Upper lobe of left lung (tissue), 6 donors: ENCODE measurements around the gene FCGBP. TPM values are rescaled to one million over a fixed set of nuclear protein-coding genes. Genes with fewer than 3 reads are reported as not detected.

Experiments used
- ATAC-seq, 2 donors: fragments of 200-7000 bp; cut with Tn5 transposase; one replicate each; pipeline ENCODE4 v1.9.1; 2022; ENCODE audit warnings: mild to moderate bottlenecking in 2 of 2, moderate library complexity in 2 of 2; ENCODE audit not compliant: low FRiP score in 2 of 2
- DNase-seq, 2 donors: peaks; one replicate each; pipeline ENCODE4 v3.0.0-alpha.2; 2019 to 2020
- H3K27ac ChIP-seq, 4 donors: fragments of 200-600 bp; sonication (generic); one replicate each; pipeline ENCODE4 v1.5.1; 2016 to 2019
- H3K27me3 ChIP-seq, 4 donors: fragments of 200-600 bp; sonication (generic); one replicate each; pipeline ENCODE4 v1.5.1; 2017 to 2019
- H3K36me3 ChIP-seq, 4 donors: fragments of 200-600 bp; sonication (generic); one replicate each; pipeline ENCODE4 v1.5.1; 2016 to 2019
- H3K4me1 ChIP-seq, 4 donors: fragments of 200-600 bp; sonication (generic); one replicate each; pipeline ENCODE4 v1.5.1; 2018 to 2019
- H3K4me3 ChIP-seq, 4 donors: fragments of 200-600 bp; sonication (generic); one replicate each; pipeline ENCODE4 v1.5.1; 2017 to 2019; ENCODE audit warnings: mild to moderate bottlenecking in 2 of 4, moderate library complexity in 1 of 4
- H3K9me3 ChIP-seq, 4 donors: fragments of 200-600 bp; sonication (generic); one replicate each; pipeline ENCODE4 v1.5.1; 2018 to 2019
- CTCF ChIP-seq, 6 experiments: fragments of 450-650 bp in 4 of 6; fragments of 200-600 bp in 2 of 6; sonication (generic) in 2 of 6; IDR thresholded peaks; one replicate each; pipeline ENCODE4 v1.5.1; 2016 to 2019; ENCODE audit warnings: antibody characterized with exemption in 6 of 6
- EP300 ChIP-seq, 4 donors: sonication (generic); formaldehyde crosslinking; IDR thresholded peaks; one replicate each; pipeline ENCODE4 v1.5.1; 2017; ENCODE audit warnings: antibody characterized with exemption in 4 of 4, control low read depth in 2 of 4
- POLR2A ChIP-seq, 4 donors: fragments of 450-650 bp; IDR thresholded peaks; one replicate each; pipeline ENCODE4 v1.5.1; 2016 to 2017; ENCODE audit warnings: antibody characterized with exemption in 4 of 4, mild to moderate bottlenecking in 2 of 4
- POLR2AphosphoS5 ChIP-seq, 2 donors: sonication (generic); formaldehyde crosslinking; IDR thresholded peaks; one replicate each; pipeline ENCODE4 v1.5.1; 2017; ENCODE audit warnings: antibody characterized with exemption in 2 of 2
- WGBS, 2 donors: methylation state at CpG; one replicate each; pipeline ENCODE4 v1.1.5; 2017 to 2018; 5-methylcytosine and 5-hydroxymethylcytosine counted together
- total RNA-seq, 6 donors: library from RNA; depleted of rRNA in 4 of 6; stranded (reverse); fragments of >200 nt in 4 of 6; gene quantifications; one replicate each; pipeline versions ENCODE4 v1.1.0 to v1.2.1, GENCODE V29; 2016 to 2021
- donor health status: DM: no; HTN: no; CAD: no; lungs with moderate emphysema.
- donor health status: DM: no; HTN: yes; CAD: no; lungs with severe emphysema.

FCGBP gene
- total RNA-seq, 6 donors from 2014 or later, result 7.0 to 27.2 (median 14.3) TPM

GRCh38 chr19:39971380-39972035 is 37.1 kb upstream of the FCGBP start:
- Histone ChIP-seq H3K36me3 (peaks cover 9 to 43% (median 37%) of the 10 kb centered on the region in 4 donors), H3K27me3 (no peaks in the 10 kb centered on the region), H3K4me1 (peaks cover 16 to 28% (median 18%) of the 10 kb centered on the region in 4 donors), H3K9me3 (no peaks in the 10 kb centered on the region), H3K4me3 (peak overlapping the region; percentile 63 to 90 (median 88)), H3K27ac (peak overlapping the region; percentile 79 to 92 (median 88))
- 2 to 3% methylated on average over 18 to 21 of the region's 21 CpGs for WGBS, 2 donors
- DNase-seq, result peak in 1 of 2 donors; percentile 75
- ATAC-seq, result peak in 1 of 2 donors; percentile 1
- no peak for TF ChIP-seq CTCF (IDR thresholded peaks at IDR 0.05)
- TF ChIP-seq POLR2AphosphoS5 (IDR thresholded peaks at IDR 0.05), result no peak
- peak in 1 of 4 donors; percentile 56 for TF ChIP-seq POLR2A (IDR thresholded peaks at IDR 0.05)

GRCh38 chr19:39970675-39971379 is 36.4 kb upstream of the FCGBP start, which contains the start of gene PSMC4:
TSS of gene PSMC4 (plus strand) at chr19:39971165. CDS start at chr19:39971203, 38 bp downstream.
- Histone ChIP-seq H3K27me3 (no peaks in the 10 kb centered on the region), H3K36me3 (peaks cover 9 to 37% (median 35%) of the 10 kb centered on the region in 4 donors), H3K9me3 (no peaks in the 10 kb centered on the region), H3K4me1 (peaks cover 16 to 28% (median 18%) of the 10 kb centered on the region in 4 donors), H3K27ac (peak within 1 kb of the TSS; percentile 79 to 92 (median 88)), H3K4me3 (peak within 1 kb of the TSS; percentile 63 to 90 (median 88))
- DNase-seq, result peak; percentile 99
- TF ChIP-seq POLR2A (IDR thresholded peaks at IDR 0.05) (peak in 3 of 4 donors; percentile 63 to 85 (median 75)), CTCF (IDR thresholded peaks at IDR 0.05) (peak; percentile 52 to 98 (median 92)), POLR2AphosphoS5 (IDR thresholded peaks at IDR 0.05) (peak; percentile 97 to 98), EP300 (IDR thresholded peaks at IDR 0.05) (no peak)
- WGBS, 2 donors, result 0% methylated on average over 14 to 30 of the region's 47 CpGs
- peak; percentile 100 for ATAC-seq

- Histone ChIP-seq H3K27ac (peak overlapping the region; percentile 79 to 92 (median 88)), H3K4me3 (peak overlapping the region; percentile 49 to 90 (median 88)), H3K36me3 (peaks cover 9 to 32% (median 31%) of the 10 kb centered on the region in 4 donors), H3K9me3 (no peaks in the 10 kb centered on the region), H3K4me1 (peaks cover 16 to 28% (median 18%) of the 10 kb centered on the region in 4 donors), H3K27me3 (no peaks in the 10 kb centered on the region)
- WGBS, 2 donors, result 0 to 3% methylated on average over 4 to 11 of the region's 11 CpGs
- ATAC-seq (peak in 1 of 2 donors; percentile 13), DNase-seq (no peak)
- no peak for TF ChIP-seq POLR2AphosphoS5 (IDR thresholded peaks at IDR 0.05)
- TF ChIP-seq EP300 (IDR thresholded peaks at IDR 0.05), result no peak
- TF ChIP-seq POLR2A (IDR thresholded peaks at IDR 0.05), result no peak
- no peak for TF ChIP-seq CTCF (IDR thresholded peaks at IDR 0.05)
Measured at GRCh38 chr19:39970425-39970674, 35.9 kb upstream of the FCGBP start.

DNA sequence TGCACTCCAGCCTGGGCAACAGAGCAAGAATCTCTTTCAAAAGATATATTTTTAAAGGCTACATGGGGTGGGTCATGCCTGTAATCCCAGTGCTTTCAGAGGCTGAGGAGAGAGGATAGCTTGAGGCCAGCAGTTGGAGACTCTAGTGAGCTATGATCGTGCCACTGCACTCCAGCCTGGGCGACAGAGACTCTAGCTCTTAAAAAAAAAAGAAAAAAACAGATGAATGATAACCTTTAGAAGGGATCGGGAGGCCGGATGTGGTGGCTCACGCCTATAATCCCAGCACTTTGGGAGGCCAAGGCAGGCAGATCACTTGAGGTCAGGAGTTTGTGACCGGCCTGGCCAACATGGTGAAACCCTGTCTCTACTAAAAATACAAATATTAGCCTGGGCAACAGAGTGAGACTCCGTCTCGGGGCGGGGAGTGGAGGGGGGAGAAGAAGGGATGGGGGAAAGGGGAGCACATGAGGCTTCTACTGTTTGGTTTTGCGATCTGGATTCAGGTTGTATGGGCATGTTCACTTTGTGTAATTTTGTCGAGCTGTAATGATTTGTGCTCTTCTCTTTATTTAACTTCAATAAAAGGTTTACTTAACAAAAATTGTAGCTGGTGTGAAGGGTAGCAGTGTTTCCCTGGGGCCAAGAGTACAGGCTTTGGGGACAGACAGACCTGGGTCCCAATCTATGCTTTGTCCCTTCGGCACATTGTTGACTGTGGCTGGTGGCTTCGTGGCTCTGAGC is 35.4 kb upstream of the FCGBP start:
- no peak for TF ChIP-seq POLR2AphosphoS5 (IDR thresholded peaks at IDR 0.05)
- no peak for TF ChIP-seq EP300 (IDR thresholded peaks at IDR 0.05)
- no peak for TF ChIP-seq POLR2A (IDR thresholded peaks at IDR 0.05)
- TF ChIP-seq CTCF (IDR thresholded peaks at IDR 0.05), result no peak
- 66 to 69% methylated on average over 13 of the region's 13 CpGs for WGBS, 2 donors
- DNase-seq (no peak), ATAC-seq (no peak)
- Histone ChIP-seq H3K4me3 (peak overlapping the region; percentile 49 to 90 (median 88)), H3K4me1 (peaks cover 16 to 28% (median 18%) of the 10 kb centered on the region in 4 donors), H3K27ac (peak overlapping the region; percentile 79 to 92 (median 88)), H3K27me3 (no peaks in the 10 kb centered on the region), H3K36me3 (peaks cover 8 to 27% (median 26%) of the 10 kb centered on the region in 4 donors), H3K9me3 (no peaks in the 10 kb centered on the region)
